T-helper 1 cell treated with Interleukin-12 subunit alpha and Interleukin-12 subunit beta and Interleukin-4 antibody, amounts not matched to agents 30 μg/mL and 1 μg/mL, for 36 hours (primary cell): ENCODE data around the gene METTL22.
A peak's percentile ranks its signal among the peaks of the same experiment; 100 is the strongest.
"Not testable (repeated sequence)": the region's sequence is repeated elsewhere in the genome, so short reads cannot be mapped to it uniquely, and the experiment has no call there.

Experiments used
- H3K27ac Mint-ChIP-seq: one replicate; pipeline ENCODE4 v1.8.0; 2021; ENCODE audit warnings: mild to moderate bottlenecking, mixed read lengths
- H3K27me3 Mint-ChIP-seq: one replicate; pipeline ENCODE4 v1.8.0; 2021; ENCODE audit warnings: low read depth, mixed read lengths
- H3K36me3 Mint-ChIP-seq: one replicate; pipeline ENCODE4 v1.8.0; 2021; ENCODE audit warnings: low read depth, mixed read lengths
- H3K4me1 Mint-ChIP-seq: one replicate; pipeline ENCODE4 v1.8.0; 2021; ENCODE audit warnings: low read depth, mixed read lengths
- H3K4me3 Mint-ChIP-seq: one replicate; pipeline ENCODE4 v1.8.0; 2021; ENCODE audit warnings: mild to moderate bottlenecking, moderate library complexity, mixed read lengths
- H3K9me3 Mint-ChIP-seq: one replicate; pipeline ENCODE4 v1.8.0; 2021; ENCODE audit warnings: mixed read lengths

METTL22 gene

DNA sequence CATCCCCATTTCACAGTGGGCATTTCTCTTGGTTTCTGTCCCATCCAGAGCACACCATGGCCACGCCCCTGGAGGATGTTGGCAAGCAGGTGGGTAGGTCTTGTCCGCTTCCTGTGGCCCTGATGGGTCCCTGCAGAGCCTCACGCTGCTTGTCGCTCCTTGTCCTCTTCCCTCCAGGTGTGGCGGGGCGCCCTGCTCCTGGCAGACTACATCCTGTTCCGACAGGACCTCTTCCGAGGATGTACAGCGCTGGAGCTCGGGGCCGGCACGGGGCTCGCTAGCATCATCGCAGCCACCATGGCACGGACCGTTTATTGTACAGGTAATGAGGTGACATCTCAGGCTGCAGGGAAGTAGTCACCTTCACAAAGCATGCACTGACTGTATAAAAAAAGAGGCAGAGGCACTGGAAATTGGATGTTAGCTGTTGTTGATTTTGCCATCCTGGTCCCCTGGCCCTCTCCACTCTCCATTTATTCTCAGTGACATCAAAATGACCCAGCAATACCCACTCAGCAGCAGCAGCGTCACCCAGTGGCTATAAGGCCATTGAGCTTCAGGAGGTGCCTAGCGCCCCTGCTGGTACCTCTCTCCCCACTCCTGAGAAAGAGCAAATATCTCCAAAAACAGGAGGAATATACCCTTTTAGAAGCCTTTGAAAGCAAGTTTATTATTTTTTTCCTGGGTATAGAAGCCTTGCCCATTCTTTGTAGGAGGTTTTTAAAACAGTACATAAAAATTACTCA, 13.7 kb downstream of the METTL22 start:
- no peak overlapping the region for H3K27ac Mint-ChIP-seq
- peaks cover 25% of the 10 kb centered on the region for H3K36me3 Mint-ChIP-seq
- H3K4me1 Mint-ChIP-seq: no peaks in the 10 kb centered on the region
- H3K27me3 Mint-ChIP-seq: no peaks in the 10 kb centered on the region
- no peak overlapping the region for H3K4me3 Mint-ChIP-seq
- no peaks in the 10 kb centered on the region for H3K9me3 Mint-ChIP-seq

GRCh38 chr16:8639694-8640093, 18.2 kb downstream of the METTL22 start:
- Mint-ChIP-seq H3K27ac (no peak overlapping the region), H3K4me3 (no peak overlapping the region), H3K4me1 (peaks cover 3% of the 10 kb centered on the region), H3K27me3 (no peaks in the 10 kb centered on the region), H3K9me3 (no peaks in the 10 kb centered on the region), H3K36me3 (peaks cover 42% of the 10 kb centered on the region)

DNA sequence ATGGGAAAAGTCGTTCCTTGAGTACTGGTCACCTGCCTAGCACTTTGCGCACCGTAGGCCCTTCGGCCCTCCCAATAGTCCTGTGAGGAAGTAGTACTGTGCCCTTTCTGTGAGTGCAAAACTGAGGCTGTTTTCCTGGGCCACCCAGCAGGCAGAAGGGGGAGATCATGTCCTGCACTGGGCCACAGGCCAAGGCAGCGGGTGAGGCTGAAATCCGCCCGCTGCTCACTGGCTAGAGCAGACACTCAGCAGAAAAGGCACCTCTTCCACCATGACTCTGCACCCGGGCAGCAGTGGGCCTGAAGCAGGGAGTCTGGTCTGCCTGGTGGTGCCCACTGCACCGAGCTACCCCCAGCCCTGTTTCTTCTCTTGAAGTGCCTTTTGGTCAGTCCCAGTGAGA, 20.2 kb downstream of the METTL22 start:
- H3K4me3 Mint-ChIP-seq: no peak overlapping the region
- H3K36me3 Mint-ChIP-seq: peaks cover 50% of the 10 kb centered on the region
- H3K9me3 Mint-ChIP-seq: no peaks in the 10 kb centered on the region
- H3K27ac Mint-ChIP-seq: no peak overlapping the region
- H3K27me3 Mint-ChIP-seq: no peaks in the 10 kb centered on the region
- peaks cover 11% of the 10 kb centered on the region for H3K4me1 Mint-ChIP-seq

GRCh38 chr16:8642146-8642545, 20.6 kb downstream of the METTL22 start:
- Mint-ChIP-seq H3K27me3 (no peaks in the 10 kb centered on the region), H3K9me3 (no peaks in the 10 kb centered on the region), H3K4me3 (no peak overlapping the region), H3K36me3 (peaks cover 54% of the 10 kb centered on the region), H3K27ac (no peak overlapping the region), H3K4me1 (peaks cover 11% of the 10 kb centered on the region)

- Mint-ChIP-seq H3K36me3 (peaks cover 55% of the 10 kb centered on the region), H3K4me3 (no peak overlapping the region), H3K27me3 (no peaks in the 10 kb centered on the region), H3K4me1 (peaks cover 11% of the 10 kb centered on the region), H3K27ac (peak overlapping the region; percentile 72), H3K9me3 (no peaks in the 10 kb centered on the region)
These were observed 23.0 kb downstream of the METTL22 start for GRCh38 chr16:8644211-8645140.

GRCh38 chr16:8645141-8645521, 23.6 kb downstream of the METTL22 start:
- Mint-ChIP-seq H3K27ac (peak overlapping the region; percentile 72), H3K36me3 (peaks cover 52% of the 10 kb centered on the region), H3K4me1 (peaks cover 11% of the 10 kb centered on the region), H3K27me3 (no peaks in the 10 kb centered on the region), H3K9me3 (no peaks in the 10 kb centered on the region), H3K4me3 (no peak overlapping the region)

- Mint-ChIP-seq H3K27me3 (no peaks in the 10 kb centered on the region), H3K36me3 (peaks cover 52% of the 10 kb centered on the region), H3K4me1 (peaks cover 11% of the 10 kb centered on the region), H3K9me3 (no peaks in the 10 kb centered on the region), H3K4me3 (no peak overlapping the region), H3K27ac (peak overlapping the region; percentile 64)
These were observed 24.3 kb downstream of the METTL22 start for GRCh38 chr16:8645831-8646230.

GRCh38 chr16:8646326-8647053, 25.0 kb downstream of the METTL22 start:
- Mint-ChIP-seq H3K36me3 (peaks cover 49% of the 10 kb centered on the region), H3K4me1 (peaks cover 11% of the 10 kb centered on the region), H3K4me3 (no peak overlapping the region), H3K9me3 (no peaks in the 10 kb centered on the region), H3K27me3 (no peaks in the 10 kb centered on the region), H3K27ac (no peak overlapping the region)

- Mint-ChIP-seq H3K4me3 (no peak overlapping the region), H3K9me3 (no peaks in the 10 kb centered on the region), H3K36me3 (peaks cover 38% of the 10 kb centered on the region), H3K27me3 (no peaks in the 10 kb centered on the region), H3K27ac (no peak overlapping the region), H3K4me1 (peaks cover 11% of the 10 kb centered on the region)
These were observed 26.3 kb downstream of the METTL22 start for GRCh38 chr16:8647721-8648318.

DNA sequence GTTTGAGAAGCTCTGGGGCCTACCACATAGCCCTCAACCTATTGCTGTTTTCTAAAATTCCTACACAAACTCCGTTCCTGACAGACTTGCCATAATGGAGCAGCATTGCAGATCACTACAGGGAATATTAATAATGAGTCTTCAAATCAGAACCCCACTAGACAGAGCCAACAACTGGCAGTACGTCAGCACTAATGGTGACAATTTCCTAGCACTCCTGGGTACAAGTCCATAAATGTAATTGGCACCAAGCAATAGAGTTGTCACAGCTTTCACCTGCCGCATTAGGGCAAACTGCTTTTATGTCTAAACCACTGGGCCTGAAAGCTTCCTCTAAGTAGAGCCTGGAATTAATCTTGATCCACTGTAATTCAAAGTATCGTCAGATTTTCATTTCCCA, 27.4 kb downstream of the METTL22 start:
- no peak overlapping the region for H3K27ac Mint-ChIP-seq
- H3K4me3 Mint-ChIP-seq: no peak overlapping the region
- no peaks in the 10 kb centered on the region for H3K27me3 Mint-ChIP-seq
- no peaks in the 10 kb centered on the region for H3K9me3 Mint-ChIP-seq
- H3K36me3 Mint-ChIP-seq: peaks cover 30% of the 10 kb centered on the region
- H3K4me1 Mint-ChIP-seq: peaks cover 11% of the 10 kb centered on the region

DNA sequence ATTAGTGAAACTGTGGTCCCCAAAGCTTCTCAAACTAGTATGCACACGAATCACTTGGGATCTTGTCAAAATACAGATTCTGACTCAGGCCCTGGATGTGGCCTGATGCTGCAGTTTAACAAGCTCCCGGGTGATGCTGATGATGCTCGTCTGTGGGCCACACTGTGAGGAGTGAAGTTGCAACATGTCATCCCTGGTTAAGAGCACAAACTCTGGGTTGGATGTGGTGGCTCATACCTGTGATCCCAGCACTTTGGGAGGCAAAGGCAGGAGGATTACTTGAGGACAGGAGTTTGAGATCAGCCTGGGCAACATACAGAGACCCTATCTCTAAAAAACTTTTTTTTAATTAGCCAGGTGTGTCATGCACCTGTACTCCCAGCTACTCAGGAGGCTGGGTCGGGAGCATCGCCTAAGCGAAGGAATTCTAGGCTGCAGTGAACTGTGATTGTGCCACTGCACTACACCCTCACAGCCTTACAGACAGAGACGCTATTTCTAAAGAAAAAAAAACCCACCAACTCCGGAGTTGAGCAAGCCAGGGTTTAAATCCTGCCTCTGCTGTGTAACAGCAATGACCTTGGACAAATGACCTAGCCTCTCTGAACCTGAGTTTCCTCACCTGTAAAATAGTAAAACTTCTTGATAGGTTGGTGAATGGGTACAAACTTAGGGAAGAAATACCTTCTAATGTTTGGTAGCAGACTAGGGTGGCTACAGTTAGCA, 28.5 kb downstream of the METTL22 start:
- no peaks in the 10 kb centered on the region for H3K27me3 Mint-ChIP-seq
- H3K4me1 Mint-ChIP-seq: peaks cover 5% of the 10 kb centered on the region
- H3K36me3 Mint-ChIP-seq: peaks cover 22% of the 10 kb centered on the region
- no peak overlapping the region for H3K4me3 Mint-ChIP-seq
- H3K27ac Mint-ChIP-seq: no peak overlapping the region
- no peaks in the 10 kb centered on the region for H3K9me3 Mint-ChIP-seq

DNA sequence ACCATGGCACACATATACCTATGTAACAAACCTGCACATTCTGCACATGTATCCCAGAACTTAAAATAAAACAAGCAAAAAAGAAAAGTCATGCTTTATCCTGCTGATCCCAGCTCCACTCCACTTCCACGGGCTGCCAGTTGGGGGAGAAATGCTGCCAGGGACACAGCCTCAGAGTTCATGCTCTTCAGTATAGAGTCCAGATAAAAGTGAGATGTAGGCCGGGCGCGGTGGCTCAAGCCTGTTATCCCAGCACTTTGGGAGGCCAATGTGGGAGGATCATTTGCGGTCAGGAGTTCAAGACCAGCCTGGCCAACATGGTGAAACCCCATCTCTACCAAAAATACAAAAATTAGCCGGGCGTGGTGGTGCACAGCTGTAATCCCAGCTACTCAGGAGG, 30.5 kb downstream of the METTL22 start:
- H3K36me3 Mint-ChIP-seq, H3K4me1 Mint-ChIP-seq, H3K27ac Mint-ChIP-seq, H3K4me3 Mint-ChIP-seq, H3K27me3 Mint-ChIP-seq, H3K9me3 Mint-ChIP-seq: not testable (repeated sequence)

DNA sequence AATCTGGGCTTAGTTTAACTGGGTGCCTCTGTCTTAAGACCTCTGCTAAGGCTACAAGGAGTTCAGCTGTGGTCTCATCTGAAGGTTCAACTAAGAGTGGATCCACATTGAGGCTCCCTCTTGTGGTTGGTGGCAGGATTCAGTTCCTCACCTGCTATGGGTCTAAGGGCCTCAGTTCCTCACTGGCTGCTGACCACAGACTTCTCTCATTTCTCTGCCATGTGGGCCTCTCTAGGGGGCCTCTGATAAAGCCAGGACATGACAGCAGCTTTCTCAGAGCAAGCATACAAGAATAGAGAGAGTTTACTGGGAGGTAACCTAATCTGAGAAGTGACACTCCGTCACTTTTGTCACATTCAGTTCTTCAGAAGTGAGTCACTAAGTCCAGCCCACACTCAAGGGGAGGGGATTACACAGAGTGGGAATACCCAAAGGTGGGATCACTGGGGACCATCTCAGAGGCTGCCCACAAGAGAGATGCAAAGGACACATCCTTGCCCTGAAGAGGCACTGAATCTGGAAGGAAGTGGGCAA, 33.8 kb downstream of the METTL22 start:
- Mint-ChIP-seq H3K36me3 (no peaks in the 10 kb centered on the region), H3K27ac (no peak overlapping the region), H3K4me1 (no peaks in the 10 kb centered on the region), H3K4me3 (no peak overlapping the region), H3K9me3 (no peaks in the 10 kb centered on the region), H3K27me3 (no peaks in the 10 kb centered on the region)
